ENCODE measurements around the gene LMOD1.
"Not testable (repeated sequence)": the region's sequence is repeated elsewhere in the genome, so short reads cannot be mapped to it uniquely, and the experiment has no call there.

The LMOD1 gene

DNA sequence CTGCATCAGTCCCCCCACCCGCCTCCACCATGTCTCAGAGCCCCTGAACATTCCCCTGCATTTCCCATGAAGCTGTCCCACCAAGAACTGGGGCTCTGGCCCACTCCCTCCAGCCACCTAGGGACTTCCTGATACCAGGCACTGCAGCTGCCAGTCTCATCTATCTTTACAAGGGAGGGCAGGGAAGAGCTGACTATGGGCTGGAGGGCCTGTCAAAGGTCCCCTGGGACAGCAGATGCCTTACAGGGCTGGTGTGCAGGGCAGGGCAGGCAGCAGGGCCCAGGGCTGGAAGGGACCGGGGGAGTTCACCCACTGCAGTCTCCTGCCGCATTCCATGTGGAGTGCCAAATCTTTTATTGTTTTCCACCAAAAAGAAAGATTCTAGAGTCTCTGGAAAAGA, 40.0 kb downstream of the LMOD1 start:
- no peak overlapping the region for H3K4me3 ChIP-seq (ENCODE audit: low read depth, low read length)
- ChIA-PET CTCF (interaction anchor here (0.7 to 7.1 kb wide), 5 partner anchors 8 to 39 kb away, joined by 3 to 62 read pairs (median 3); no protein-coding TSS in a partner anchor), POLR2A (interaction anchor here (1.0 to 1.1 kb wide), 3 partner anchors 30 to 40 kb away, joined by 3 to 4 read pairs (median 3); partner anchors contain the start of gene LMOD1)
- DNase-seq (ENCODE audit: low read depth, low spot score), result no peak
- TF ChIP-seq, protein P1, sequence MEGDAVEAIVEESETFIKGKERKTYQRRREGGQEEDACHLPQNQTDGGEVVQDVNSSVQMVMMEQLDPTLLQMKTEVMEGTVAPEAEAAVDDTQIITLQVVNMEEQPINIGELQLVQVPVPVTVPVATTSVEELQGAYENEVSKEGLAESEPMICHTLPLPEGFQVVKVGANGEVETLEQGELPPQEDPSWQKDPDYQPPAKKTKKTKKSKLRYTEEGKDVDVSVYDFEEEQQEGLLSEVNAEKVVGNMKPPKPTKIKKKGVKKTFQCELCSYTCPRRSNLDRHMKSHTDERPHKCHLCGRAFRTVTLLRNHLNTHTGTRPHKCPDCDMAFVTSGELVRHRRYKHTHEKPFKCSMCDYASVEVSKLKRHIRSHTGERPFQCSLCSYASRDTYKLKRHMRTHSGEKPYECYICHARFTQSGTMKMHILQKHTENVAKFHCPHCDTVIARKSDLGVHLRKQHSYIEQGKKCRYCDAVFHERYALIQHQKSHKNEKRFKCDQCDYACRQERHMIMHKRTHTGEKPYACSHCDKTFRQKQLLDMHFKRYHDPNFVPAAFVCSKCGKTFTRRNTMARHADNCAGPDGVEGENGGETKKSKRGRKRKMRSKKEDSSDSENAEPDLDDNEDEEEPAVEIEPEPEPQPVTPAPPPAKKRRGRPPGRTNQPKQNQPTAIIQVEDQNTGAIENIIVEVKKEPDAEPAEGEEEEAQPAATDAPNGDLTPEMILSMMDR (IDR thresholded peaks at IDR 0.05; ENCODE audit: insufficient read depth, low read length, missing control alignments), result no peak

GRCh38 chr1:201905234-201905890, 41.0 kb downstream of the LMOD1 start:
- no peak overlapping the region; the same call in 1 of the 2 replicates for H3K4me3 ChIP-seq (ENCODE audit: low read depth, low read length)
- no peak for DNase-seq (ENCODE audit: low read depth, low spot score)
- ChIA-PET POLR2A (interaction anchor here (1.0 to 2.3 kb wide), 6 partner anchors 8 to 45 kb away, joined by 4 to 22 read pairs (median 6); partner anchors contain the start of gene LMOD1), CTCF (interaction anchor here (1.0 to 7.1 kb wide), 6 partner anchors 7 to 68 kb away, joined by 3 to 62 read pairs (median 6); no protein-coding TSS in a partner anchor)
- TF ChIP-seq, protein P1 (IDR thresholded peaks at IDR 0.05; ENCODE audit: insufficient read depth, low read length, missing control alignments), result no peak

DNA sequence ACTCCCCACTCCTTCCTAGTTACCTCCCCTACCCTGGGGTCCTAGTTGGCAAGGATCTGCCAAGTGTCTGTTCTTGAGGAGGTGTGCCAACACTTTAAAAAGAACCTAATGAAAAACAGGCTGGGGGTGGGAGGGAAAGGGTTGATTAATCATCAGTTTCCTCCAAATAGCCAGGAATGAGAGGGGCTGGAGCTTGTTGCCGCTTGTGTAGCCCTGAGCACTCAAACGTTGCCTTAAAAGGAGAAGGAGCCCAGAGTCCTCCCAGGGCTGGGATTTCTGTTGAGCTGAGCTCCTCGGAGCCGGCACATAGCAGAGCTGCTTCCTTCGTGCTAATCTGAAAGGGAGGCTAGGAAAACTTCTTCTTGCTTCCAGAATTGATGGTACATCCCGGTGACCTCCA, 41.8 kb downstream of the LMOD1 start:
- TF ChIP-seq, protein P1 (IDR thresholded peaks at IDR 0.05; ENCODE audit: insufficient read depth, low read length, missing control alignments), result no peak
- no peak overlapping the region for H3K4me3 ChIP-seq (ENCODE audit: low read depth, low read length)
- CTCF ChIA-PET, result interaction anchor here (1.1 to 7.1 kb wide), 4 partner anchors 9 to 68 kb away, joined by 3 to 62 read pairs (median 16); no protein-coding TSS in a partner anchor
- DNase-seq (ENCODE audit: low read depth, low spot score), result peak; percentile 84
- POLR2A ChIA-PET, result interaction anchor here (0.7 to 2.3 kb wide), 7 partner anchors 8 to 45 kb away, joined by 3 to 22 read pairs (median 5); partner anchors contain the start of gene LMOD1

GRCh38 chr1:201903135-201903534, 43.2 kb downstream of the LMOD1 start:
- CTCF ChIA-PET, result interaction anchor here (0.9 to 7.1 kb wide), 5 partner anchors 7 to 70 kb away, joined by 6 to 62 read pairs (median 9); no protein-coding TSS in a partner anchor
- H3K4me3 ChIP-seq (ENCODE audit: low read depth, low read length), result no peak overlapping the region
- TF ChIP-seq, protein P1 (IDR thresholded peaks at IDR 0.05; ENCODE audit: insufficient read depth, low read length, missing control alignments), result no peak
- POLR2A ChIA-PET, result interaction anchor here (1.1 to 2.3 kb wide), 3 partner anchors 30 to 61 kb away, joined by 4 to 22 read pairs (median 4); partner anchors contain the start of gene LMOD1
- DNase-seq (ENCODE audit: low read depth, low spot score), result no peak

DNA sequence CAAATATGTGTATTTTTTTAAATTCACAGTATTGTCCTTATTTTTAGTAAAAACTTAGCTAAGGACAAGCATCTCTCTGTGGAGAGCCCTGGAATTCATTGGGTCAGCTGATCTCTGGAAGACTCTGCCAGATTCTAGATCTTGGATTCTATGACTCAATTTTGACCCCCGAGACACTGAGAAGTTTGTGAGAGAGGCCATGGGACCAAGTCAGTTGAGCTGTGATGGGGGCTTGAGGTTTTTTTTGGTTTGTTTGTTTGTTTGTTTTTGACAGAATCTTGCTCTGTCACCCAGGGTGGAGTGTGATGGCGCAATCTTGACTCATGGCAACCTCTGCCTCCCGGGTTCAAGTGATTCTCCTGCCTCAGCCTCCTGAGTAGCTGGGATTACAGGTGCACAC, 44.1 kb downstream of the LMOD1 start:
- TF ChIP-seq, protein P1 (IDR thresholded peaks at IDR 0.05; ENCODE audit: insufficient read depth, low read length, missing control alignments), result no peak
- no peak overlapping the region for H3K4me3 ChIP-seq (ENCODE audit: low read depth, low read length)
- no peak for DNase-seq (ENCODE audit: low read depth, low spot score)
- ChIA-PET CTCF (interaction anchor here (1.3 to 3.7 kb wide), 5 partner anchors 10 to 81 kb away, joined by 3 to 25 read pairs (median 7); partner anchors contain the start of gene LMOD1), POLR2A (no interaction called here)

- CTCF ChIA-PET, result interaction anchor here (0.9 to 15.5 kb wide), 3 partner anchors 45 to 82 kb away, joined by 3 to 656 read pairs (median 5); partner anchors contain the start of gene LMOD1
- DNase-seq (ENCODE audit: low read depth, low spot score); POLR2A ChIA-PET; H3K4me3 ChIP-seq (ENCODE audit: low read depth, low read length): not testable (repeated sequence)
Measured at GRCh38 chr1:201901036-201901435, 45.3 kb downstream of the LMOD1 start.

Data from AG04449 (cell line).